Astrocyte of the hippocampus (primary cell): ENCODE results near the gene EPHA3.

Experiments used
- DNase-seq: peaks from one replicate; pipeline ENCODE4 v3.0.0; 2011; ENCODE audit warnings: low read depth, low spot score

Gene EPHA3

GRCh38 chr3:89145995-89146394 is 38.6 kb downstream of the EPHA3 start:
- DNase-seq: peak; percentile 75

- DNase-seq: no peak
Observed at GRCh38 chr3:89154416-89154815, 47.0 kb downstream of the EPHA3 start.

GRCh38 chr3:89155811-89156210 is 48.4 kb downstream of the EPHA3 start:
- no peak for DNase-seq

- DNase-seq: no peak
Observed at GRCh38 chr3:89157575-89157974, 50.2 kb downstream of the EPHA3 start.

GRCh38 chr3:89159605-89160004 is 52.2 kb downstream of the EPHA3 start:
- DNase-seq: no peak

- DNase-seq: no peak
Observed at GRCh38 chr3:89164774-89165173, 57.4 kb downstream of the EPHA3 start.

GRCh38 chr3:89165636-89166263 is 58.3 kb downstream of the EPHA3 start:
- DNase-seq: peak; percentile 6

GRCh38 chr3:89171687-89172545 is 64.5 kb downstream of the EPHA3 start:
- DNase-seq: peak; percentile 6

GRCh38 chr3:89173546-89173945 is 66.1 kb downstream of the EPHA3 start:
- no peak for DNase-seq

- peak; percentile 64 for DNase-seq
Observed at GRCh38 chr3:89179355-89180001, 72.1 kb downstream of the EPHA3 start.

GRCh38 chr3:89180334-89180733 is 72.9 kb downstream of the EPHA3 start:
- DNase-seq: peak; percentile 35

GRCh38 chr3:89182056-89182455 is 74.6 kb downstream of the EPHA3 start:
- no peak for DNase-seq

GRCh38 chr3:89184151-89184995 is 77.0 kb downstream of the EPHA3 start:
- peak; percentile 50 for DNase-seq

- DNase-seq: no peak
Observed at GRCh38 chr3:89186456-89186855, 79.0 kb downstream of the EPHA3 start.

- no peak for DNase-seq
Observed at GRCh38 chr3:89198591-89198990, 91.2 kb downstream of the EPHA3 start.

- DNase-seq: no peak
Observed at GRCh38 chr3:89212619-89213018, 105.2 kb downstream of the EPHA3 start.

GRCh38 chr3:89216016-89216739 is 108.8 kb downstream of the EPHA3 start:
- peak; percentile 17 for DNase-seq

GRCh38 chr3:89217148-89217685 is 109.8 kb downstream of the EPHA3 start:
- DNase-seq: no peak

GRCh38 chr3:89221924-89222323 is 114.5 kb downstream of the EPHA3 start:
- no peak for DNase-seq

GRCh38 chr3:89223188-89223587 is 115.8 kb downstream of the EPHA3 start:
- no peak for DNase-seq

GRCh38 chr3:89227218-89227617 is 119.8 kb downstream of the EPHA3 start:
- no peak for DNase-seq
